SK-N-MC (cell line): ENCODE results near the gene TMEM181.

ENCODE experiments used
- EZH2 ChIP-seq: fragments of 200-600 bp; sonication (generic); IDR thresholded peaks from one replicate; pipeline ENCODE4 v1.6.1; 2017; ENCODE audit warnings: antibody characterized with exemption
- FOXP2 ChIP-seq: optimal IDR thresholded peaks from 2 replicates; pipeline ENCODE3; 2011; ENCODE audit warnings: mild to moderate bottlenecking, moderate library complexity; ENCODE audit not compliant: insufficient read depth; ENCODE audit errors: extremely low read length, control extremely low read depth
- POLR2AphosphoS5 ChIP-seq: IDR thresholded peaks from 2 replicates; pipeline ENCODE4 v1.6.1; 2012; ENCODE audit warnings: mild to moderate bottlenecking, low read depth, low read length, borderline replicate concordance

- TF ChIP-seq POLR2AphosphoS5 (no peak), EZH2 (no peak), FOXP2 (no peak)
Observed at GRCh38 chr6:158620963-158621693, 61.2 kb downstream of the TMEM181 start.
